ENCODE data around the gene AGAP9.
"Not testable (repeated sequence)": the region's sequence is repeated elsewhere in the genome, so short reads cannot be mapped to it uniquely, and the experiment has no call there.

DNA sequence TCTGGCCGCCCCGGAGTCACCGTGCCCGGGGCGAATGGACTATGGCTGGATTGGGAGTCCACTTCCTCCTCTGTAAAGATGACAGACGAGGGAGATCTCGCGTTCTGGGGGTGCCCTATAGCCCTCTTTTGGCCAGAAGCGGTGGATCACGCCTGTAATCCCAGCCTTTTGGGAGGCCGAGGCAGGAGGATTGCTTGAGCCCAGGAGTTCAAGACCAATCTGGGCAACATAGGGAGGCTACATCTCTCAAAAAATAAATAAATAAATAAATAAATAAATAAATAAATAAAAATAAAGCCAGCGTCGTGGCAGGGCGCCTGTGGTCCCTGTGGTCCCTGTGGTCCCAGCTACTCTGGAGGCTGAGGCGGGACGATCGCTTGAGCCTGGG, 30.4 kb upstream of the AGAP9 start:
- TF ChIP-seq EZH2 (IDR thresholded peaks at IDR 0.05; ENCODE audit: insufficient read depth, poor library complexity, severe bottlenecking); EZH2phosphoT487 (IDR thresholded peaks at IDR 0.05; ENCODE audit: insufficient read depth, low read depth): not testable (repeated sequence)

Data from GM23248 (cell line).